NK-92 (cell line): ENCODE measurements around the gene TRPC4AP.

Experiments
- DNase-seq: peaks from one replicate; lab custom pipeline; 2025; ENCODE audit not compliant: unreplicated experiment; lab: John Stamatoyannopoulos, UW

Gene TRPC4AP

DNA sequence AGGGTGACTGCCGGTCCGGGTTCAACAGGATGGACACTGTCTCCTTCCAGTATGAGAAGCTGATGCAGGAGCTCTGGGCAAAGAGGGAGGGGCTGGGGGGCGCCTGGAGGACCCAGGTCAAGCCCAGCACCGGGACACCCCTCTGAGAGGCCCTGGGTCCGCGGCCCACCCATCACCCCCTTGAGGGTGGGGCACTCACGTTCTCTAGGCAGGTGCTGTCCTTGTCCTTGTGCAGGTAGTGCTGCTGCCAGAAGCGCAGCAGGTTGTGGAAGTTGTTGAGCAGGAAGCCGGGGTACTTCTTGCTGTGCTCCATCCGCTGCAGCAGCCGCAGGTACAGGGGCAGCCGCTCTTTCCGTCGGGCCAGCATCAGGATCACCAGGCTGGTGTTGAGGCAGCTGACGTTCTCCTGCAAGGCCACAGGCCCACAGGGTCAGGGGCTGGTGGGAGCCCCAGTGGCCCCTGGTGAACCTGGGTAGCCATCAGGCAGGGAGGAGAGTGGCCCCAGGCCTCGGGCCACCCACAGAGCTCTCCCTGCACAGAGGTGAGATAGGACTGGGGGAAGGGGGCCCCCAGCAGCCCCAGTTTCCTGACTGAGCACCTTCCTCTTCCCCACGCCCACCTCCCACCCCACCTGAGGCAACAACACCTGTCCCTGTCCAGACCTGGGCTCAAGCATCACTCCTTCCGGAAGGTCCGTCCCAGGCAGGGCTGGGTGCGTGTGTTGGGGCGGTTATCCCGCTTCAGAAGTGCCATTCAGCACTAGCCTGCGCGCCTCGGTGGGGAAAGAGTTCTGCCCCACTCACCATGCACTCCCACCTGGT lies 89.2 kb downstream of the TRPC4AP start:
- DNase-seq: no peak

DNA sequence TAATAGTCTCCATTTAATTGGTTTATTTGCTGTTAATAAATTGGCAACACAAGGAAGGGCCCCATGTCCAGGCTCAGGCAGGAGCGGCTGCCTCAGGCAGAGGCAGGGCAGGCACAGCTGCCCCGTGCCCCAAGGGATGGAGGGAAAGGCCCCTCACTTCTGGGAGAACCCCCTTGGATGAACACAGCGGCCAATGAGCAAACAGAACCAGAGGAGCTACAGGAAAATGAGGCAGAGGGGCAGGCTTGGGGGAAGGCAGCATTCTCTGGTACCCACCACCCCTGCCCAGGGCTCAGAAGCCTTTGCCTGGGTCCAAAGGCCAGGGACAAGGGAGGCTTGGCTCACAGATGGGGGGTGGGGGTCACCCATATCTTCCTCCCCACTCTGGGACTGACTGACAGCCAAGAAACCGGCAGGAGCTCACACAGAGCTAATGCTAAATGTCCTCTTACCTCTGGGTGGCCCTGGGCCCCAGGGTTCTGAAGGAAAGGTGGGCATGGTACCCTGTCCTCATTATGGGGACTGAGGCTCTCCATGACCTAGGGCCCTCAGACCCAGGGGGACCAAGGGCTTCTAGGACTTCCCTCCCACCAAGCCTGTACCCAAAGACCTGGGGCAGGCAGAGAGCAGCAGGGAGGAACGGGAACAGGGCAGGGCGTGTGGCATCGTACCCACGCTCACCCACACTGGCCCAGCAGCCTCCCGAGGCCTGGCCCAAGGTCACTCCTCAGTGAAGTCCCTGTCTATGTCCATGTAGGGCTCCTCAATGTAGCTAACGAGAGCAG lies 90.0 kb downstream of the TRPC4AP start:
- no peak for DNase-seq

DNA sequence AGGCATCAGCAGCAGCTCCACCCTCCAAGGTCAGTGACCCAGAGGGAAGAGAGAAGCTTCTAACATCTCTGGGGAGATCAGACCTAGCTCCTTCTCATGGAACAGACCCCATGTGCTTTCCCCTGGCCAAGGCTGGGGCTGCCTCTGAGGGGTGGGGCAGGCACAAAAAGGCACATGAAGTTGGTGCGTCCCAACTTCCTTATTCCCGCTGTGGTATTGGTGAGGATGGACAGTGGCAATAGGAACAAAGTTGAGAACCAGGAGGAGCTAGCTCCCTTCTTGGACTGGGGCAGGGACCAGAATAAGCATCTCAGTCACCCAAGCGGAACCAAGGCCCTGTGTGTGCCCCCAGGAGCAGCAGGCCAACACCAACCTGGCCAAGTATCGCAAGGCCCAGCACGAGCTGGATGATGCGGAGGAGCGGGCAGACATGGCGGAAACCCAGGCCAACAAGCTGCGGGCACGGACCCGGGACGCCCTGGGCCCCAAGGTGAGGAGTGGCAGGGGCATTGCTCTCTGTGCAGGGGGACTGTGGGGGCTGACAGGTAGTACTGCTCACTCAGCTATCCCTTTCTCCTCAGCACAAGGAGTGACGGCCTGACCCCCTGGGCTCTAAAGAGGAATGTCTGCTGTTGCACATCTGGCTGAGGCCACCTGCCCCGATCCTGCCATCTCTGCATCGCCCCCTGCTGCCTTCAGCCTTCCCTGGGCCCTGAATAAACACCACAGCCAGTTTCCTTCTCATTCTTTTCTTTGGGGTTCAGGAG lies 90.8 kb downstream of the TRPC4AP start:
- no peak for DNase-seq

DNA sequence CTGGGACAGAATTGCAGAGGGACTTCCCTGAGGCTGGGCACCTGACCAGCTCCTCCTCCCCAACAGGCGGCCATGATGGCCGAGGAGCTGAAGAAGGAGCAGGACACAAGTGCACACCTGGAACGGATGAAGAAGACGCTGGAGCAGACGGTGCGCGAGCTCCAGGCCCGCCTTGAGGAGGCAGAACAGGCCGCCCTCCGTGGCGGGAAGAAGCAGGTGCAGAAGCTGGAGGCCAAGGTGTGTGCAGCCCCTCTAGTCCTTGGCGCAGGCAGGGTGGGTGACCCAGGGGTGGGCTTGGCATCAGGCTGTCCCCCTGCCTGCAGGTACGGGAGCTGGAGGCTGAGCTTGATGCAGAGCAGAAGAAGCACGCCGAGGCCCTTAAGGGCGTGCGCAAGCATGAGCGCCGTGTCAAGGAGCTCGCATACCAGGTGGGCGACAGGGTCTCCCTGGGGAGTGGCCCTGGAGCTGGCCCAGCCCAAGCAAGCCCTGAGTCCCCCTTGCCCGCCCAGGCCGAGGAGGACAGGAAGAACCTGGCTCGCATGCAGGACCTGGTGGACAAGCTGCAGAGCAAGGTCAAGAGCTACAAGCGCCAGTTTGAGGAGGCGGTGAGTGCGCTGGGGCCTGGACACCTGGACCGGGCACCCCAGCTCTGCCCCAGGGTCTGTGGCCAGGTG lies 91.5 kb downstream of the TRPC4AP start:
- DNase-seq: no peak

DNA sequence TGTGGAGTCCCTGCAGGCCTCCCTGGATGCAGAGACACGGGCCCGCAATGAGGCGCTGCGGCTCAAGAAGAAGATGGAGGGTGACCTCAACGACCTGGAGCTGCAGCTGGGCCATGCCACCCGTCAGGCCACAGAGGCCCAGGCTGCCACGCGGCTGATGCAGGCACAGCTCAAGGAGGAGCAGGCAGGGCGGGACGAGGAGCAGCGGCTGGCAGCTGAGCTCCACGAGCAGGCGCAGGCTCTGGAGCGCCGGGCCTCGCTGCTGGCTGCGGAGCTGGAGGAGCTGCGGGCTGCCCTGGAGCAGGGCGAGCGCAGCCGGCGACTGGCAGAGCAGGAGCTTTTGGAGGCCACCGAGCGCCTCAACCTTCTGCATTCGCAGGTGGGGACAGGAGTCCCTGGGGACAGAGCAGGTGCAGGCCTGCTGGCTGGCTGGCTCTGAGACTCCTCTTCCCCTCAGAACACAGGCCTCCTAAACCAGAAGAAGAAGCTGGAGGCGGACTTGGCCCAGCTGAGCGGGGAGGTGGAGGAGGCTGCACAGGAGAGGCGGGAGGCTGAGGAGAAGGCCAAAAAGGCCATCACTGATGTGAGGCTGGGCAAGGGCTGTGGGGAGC lies 92.2 kb downstream of the TRPC4AP start:
- DNase-seq: no peak

DNA sequence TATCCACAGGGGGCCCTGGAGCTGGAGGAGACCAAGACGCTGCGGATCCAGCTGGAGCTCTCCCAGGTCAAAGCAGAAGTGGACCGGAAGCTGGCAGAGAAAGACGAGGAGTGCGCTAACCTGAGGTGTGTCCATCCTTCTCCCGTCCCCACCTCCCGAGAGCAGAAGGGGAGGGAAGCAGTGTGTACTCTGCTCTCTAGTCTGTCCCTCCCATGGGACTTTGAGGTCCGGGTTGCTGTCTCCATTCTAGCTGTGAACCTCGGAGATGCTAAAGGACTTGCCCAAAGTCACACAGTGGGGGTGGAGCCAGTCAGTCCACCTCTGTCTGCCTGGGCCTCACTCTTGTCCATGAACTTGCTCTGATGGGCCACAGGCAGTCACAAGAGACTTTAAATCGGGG lies 92.8 kb downstream of the TRPC4AP start:
- DNase-seq: no peak

DNA sequence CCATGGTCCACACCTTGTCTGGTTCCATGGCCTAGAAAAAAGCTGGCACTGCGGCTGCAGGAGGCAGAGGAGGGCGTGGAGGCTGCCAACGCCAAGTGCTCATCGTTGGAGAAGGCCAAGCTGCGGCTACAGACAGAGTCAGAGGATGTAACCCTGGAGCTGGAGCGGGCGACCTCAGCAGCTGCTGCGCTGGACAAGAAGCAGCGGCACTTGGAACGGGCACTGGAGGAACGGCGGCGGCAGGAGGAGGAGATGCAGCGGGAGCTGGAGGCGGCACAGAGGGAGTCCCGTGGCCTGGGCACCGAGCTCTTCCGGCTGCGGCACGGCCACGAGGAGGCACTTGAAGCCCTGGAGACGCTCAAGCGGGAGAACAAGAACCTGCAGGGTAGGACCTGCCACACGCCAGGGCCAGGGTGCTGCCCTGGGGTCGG lies 93.6 kb downstream of the TRPC4AP start:
- no peak for DNase-seq

DNA sequence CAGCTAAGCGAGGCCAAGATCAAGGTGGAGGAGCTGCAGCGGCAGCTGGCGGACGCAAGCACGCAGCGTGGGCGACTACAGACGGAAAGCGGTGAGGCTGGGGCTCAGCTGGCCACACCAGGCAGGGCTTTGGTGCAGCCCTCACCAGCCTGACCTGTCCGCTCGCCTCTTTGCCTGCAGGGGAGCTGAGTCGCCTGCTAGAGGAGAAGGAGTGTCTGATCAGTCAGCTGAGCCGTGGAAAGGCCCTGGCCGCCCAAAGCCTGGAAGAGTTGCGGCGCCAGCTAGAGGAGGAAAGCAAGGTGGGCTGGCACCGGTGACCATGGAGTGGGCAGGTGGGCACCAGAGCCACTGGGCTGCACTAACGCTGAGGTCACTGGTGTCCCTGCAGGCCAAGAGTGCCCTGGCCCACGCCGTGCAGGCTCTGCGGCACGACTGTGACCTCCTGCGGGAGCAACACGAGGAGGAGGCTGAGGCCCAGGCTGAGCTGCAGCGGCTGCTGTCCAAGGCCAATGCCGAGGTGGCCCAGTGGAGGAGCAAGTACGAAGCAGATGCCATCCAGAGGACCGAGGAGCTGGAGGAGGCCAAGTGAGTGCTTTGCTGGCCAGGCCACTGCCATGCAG lies 94.2 kb downstream of the TRPC4AP start:
- DNase-seq: no peak

DNA sequence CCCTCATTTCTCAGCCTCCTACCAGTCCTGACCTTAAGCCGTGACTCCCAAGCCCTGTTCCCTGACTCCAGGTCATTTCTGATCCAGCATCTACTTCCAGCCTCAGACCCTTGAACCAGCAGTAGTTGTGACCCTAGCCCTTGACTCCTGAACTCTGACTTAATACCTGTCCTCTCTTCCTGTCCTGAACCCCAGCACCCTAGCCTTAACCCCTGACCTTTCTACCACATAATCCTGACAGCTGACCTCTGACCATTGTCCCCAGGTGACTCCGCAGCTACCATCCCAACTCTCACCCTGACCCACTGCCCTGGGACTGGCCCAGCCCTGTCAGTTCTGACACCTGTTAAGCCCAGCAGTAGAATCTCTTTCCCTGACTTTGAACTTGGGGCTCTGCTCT lies 94.8 kb downstream of the TRPC4AP start:
- DNase-seq: no peak

DNA sequence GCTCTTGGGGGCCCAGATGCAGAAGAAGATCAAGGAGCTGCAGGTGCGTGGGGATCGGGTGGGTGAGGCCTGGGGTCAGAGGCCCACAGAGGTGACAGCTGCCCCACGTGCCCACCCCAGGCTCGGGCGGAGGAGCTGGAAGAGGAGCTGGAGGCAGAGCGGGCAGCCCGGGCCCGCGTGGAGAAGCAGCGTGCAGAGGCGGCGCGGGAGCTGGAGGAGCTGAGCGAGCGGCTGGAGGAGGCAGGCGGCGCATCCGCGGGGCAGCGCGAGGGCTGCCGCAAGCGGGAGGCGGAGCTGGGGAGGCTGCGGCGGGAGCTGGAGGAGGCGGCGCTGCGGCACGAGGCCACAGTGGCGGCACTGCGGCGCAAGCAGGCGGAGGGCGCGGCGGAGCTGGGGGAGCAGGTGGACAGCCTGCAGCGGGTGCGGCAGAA lies 95.5 kb downstream of the TRPC4AP start:
- no peak for DNase-seq

DNA sequence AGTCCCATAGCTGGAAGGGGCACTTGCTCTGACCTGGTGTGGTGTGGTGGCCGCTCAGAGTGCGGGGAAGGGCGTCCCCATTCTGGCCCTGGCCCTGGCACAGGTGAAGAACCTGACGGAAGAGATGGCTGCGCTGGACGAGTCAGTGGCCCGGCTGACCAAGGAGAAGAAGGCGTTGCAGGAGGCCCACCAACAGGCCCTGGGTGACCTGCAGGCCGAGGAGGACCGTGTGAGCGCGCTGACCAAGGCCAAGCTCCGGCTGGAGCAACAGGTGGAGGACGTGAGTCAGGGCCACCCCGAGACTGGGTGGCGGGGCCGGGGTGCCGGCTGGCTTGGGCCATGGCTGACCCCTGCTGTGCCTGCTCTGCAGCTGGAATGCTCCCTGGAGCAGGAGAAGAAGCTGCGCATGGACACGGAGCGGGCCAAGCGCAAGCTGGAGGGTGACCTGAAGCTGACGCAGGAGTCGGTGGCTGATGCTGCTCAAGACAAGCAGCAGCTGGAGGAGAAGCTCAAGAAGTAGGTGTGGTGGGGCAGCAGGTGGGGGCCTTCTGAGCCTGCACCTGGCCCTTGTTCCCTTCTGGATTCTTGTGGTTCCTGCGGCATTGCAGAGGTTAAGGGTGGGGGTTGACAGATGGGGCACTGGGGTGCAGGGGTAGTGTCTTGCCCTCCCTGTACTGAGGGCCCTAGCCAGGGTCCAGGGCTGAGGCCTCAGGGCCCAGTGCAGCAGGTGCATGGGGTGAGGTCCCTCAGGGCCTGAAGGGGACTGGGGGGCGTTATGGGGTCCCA lies 96.2 kb downstream of the TRPC4AP start:
- no peak for DNase-seq

DNA sequence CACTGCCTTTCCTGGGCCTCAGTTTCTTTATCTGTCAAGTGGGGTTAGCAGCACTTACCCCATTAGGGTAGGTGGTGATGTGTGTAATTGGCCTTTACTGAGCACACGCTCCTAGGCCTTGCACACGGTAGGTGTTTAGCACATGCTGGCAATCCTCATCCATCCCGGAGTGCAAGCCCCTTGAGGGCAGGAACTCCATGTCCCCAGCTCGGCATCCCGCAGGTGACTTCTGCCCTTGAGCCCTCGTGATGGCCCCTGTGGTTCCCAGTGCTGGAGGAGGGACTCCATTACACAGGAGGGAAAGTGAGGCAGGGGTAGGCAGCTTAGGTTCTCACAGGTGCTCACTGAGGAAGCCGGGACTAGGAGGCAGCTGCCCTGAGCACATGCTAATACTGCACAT lies 96.9 kb downstream of the TRPC4AP start:
- no peak for DNase-seq

DNA sequence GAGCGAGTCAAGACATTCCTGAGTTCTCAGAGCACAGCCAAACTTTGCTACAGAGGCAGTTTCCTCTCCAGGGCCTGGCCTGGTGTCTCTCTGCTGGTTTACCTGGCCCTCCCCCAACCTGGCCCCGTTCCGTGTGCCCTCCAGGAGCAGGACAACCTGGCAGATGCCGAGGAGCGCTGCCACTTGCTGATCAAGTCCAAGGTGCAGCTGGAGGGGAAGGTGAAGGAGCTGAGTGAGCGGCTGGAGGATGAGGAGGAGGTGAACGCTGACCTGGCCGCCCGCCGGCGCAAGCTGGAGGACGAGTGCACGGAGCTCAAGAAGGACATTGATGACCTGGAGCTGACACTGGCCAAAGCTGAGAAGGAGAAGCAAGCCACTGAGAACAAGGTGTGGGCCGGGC lies 97.4 kb downstream of the TRPC4AP start:
- DNase-seq: no peak

DNA sequence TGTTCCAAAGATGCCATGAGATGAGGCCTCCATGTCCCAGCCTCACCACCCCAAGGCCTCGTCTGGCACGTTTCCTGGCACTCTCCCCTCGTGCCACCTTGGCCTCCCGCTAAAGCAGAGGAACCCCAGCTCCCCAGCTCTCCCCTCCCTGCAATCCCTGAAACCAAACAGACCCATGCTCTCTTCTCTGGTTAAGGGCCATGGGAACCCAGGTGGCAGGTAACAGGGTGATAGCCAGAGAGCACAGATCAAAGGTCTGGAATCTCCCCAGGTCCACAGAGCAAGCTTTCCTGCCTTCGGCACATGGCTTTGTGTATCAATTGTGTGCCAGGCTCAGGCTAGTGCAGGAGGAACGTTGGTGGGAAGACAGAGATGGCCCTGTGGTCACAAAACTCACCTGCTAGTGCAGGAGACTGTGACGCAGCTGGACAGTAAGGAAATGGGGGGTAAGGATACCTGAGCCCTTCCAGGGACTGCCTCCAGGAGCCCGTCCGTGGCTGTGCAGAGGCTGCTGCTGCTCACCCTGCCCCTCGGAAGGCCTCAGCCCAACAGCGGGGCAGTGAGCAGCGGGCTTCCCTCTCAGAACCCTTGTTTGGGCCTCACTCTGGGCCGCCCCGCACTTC lies 98.0 kb downstream of the TRPC4AP start:
- no peak for DNase-seq

DNA sequence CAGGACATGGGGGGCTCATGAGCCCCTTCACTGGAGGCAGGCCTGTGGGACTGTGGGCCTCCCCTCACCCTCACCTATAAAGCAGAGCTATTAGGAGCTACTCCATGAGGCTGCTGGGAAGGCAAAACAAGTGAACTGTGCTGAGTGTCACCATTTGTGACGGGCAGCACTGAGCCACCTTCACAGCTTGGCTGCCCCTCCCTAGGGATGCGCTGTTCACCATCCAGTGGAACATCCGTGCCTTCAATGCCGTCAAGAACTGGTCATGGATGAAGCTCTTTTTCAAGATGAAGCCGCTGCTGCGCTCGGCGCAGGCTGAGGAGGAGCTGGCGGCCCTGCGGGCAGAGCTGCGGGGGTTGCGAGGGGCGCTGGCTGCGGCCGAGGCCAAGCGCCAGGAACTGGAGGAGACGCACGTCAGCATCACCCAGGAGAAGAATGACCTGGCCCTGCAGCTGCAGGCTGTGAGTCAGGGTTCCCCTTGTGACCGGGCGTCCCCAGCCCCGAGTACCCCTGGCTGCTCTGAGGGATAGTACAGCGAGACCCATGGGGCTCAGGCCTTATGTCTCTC lies 98.6 kb downstream of the TRPC4AP start:
- no peak for DNase-seq

DNA sequence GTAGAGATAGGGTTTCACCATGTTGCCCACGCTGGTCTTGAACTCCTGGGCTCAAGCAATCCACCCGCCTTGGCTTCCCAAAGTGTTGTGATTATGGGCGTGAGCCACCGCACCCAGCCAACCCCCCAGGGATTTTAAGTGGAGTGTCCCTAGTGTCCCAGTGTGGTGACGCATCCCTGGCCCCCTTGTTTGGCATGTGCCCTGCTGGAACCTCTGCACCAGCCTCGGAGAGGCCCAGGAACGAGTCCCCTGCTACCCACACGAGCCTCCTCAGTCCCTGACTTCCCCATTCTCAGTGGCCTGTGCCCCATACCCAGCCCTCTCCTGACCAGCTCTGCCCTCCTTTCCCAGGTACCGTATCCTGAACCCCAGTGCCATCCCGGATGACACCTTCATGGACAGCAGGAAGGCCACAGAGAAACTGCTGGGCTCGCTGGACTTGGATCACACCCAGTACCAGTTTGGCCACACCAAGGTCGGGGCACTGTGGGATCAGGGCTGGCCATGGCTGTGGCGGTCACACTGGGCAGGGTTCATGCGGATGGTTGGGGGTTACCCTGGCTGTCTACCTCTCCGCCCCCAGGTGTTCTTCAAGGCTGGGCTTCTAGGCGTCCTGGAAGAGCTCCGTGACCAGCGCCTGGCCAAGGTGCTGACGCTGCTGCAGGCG lies 99.7 kb downstream of the TRPC4AP start:
- no peak for DNase-seq

DNA sequence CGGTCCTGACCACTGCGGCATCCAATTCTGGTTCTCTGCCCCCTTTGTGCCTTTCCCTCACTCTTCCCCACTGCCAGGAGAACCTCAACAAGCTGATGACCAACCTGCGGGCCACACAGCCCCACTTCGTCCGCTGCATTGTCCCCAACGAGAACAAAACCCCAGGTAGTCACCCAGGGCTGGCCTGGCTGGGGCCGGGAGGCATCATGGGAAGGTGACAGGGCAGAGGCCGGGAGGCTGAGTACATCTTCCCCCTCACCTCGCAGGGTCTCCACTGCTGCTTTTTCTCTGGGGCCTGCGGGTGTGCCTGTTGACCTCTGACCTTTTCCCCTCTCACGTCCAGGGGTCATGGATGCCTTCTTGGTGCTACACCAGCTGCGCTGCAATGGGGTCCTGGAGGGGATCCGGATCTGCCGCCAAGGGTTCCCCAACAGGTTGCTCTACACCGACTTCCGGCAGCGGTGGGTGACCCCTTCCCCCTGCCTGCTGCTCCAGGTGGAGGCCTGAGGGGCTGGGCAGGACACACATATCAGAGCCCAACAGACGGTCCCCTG lies 101.9 kb downstream of the TRPC4AP start:
- no peak for DNase-seq

DNA sequence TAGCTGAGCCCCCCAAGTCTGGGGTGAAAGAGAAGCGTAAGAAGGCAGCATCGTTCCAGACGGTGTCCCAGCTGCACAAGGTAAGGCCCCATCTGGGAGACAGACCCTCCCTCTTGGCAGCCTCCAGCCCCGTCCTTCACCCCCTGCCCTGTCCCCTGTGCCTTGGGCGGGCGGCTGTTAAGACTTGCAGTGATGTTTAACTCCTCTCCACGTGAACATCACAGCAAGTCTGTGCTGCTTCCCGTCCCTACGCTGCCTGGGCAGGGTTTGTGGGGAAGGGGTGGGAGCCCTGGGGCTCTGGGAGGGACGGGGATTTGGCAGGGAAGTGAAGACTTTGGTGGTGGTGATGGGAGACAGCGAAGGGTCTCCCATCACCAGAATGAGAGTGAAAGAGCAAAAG lies 102.4 kb downstream of the TRPC4AP start:
- DNase-seq: no peak
